Gastroesophageal sphincter (tissue), 4 donors: Measurements from ENCODE around the gene KCNH2. TPM values are rescaled to one million over a fixed set of nuclear protein-coding genes. Genes with fewer than 3 reads are reported as not detected.

Source experiments
- ATAC-seq: fragments of 150-250 bp; one replicate; pipeline ENCODE4 v1.9.1; 2016; ENCODE audit warnings: mild to moderate bottlenecking, moderate library complexity
- H3K27ac ChIP-seq, 4 donors: fragments of 200-600 bp; sonication (generic) in 3 of 4; 1 replicate in 3 of 4; 2 replicates in 1 of 4; pipeline ENCODE4 v1.5.1; 2016 to 2019
- H3K27me3 ChIP-seq: fragments of 200-600 bp; sonication (generic); one replicate; pipeline ENCODE4 v1.5.1; 2019
- H3K36me3 ChIP-seq, 2 donors: fragments of 200-600 bp; sonication (generic); one replicate each; pipeline ENCODE4 v1.5.1; 2019; ENCODE audit warnings: control low read depth in 1 of 2
- H3K4me1 ChIP-seq, 3 donors: fragments of 200-600 bp; sonication (generic); 1 replicate in 2 of 3; 2 replicates in 1 of 3; pipeline ENCODE4 v1.5.1; 2016 to 2019; ENCODE audit warnings: control low read depth in 2 of 3
- H3K4me3 ChIP-seq, 2 donors: fragments of 200-600 bp; sonication (generic); one replicate each; pipeline ENCODE4 v1.5.1; 2019; ENCODE audit warnings: mild to moderate bottlenecking in 1 of 2, moderate library complexity in 1 of 2
- H3K9me3 ChIP-seq, 3 donors: fragments of 200-600 bp; sonication (generic); one replicate each; pipeline ENCODE4 v1.5.1; 2017 to 2019; ENCODE audit warnings: control low read depth in 2 of 3
- CTCF ChIP-seq, 4 experiments: fragments of 200-600 bp in 2 of 4; fragments of 450-650 bp in 2 of 4; sonication (generic) in 1 of 4; IDR thresholded peaks; one replicate each; pipeline ENCODE4 v1.5.1; 2017 to 2019; ENCODE audit warnings: antibody characterized with exemption in 4 of 4, mild to moderate bottlenecking in 2 of 4, moderate library complexity in 2 of 4
- EP300 ChIP-seq: sonication (generic); formaldehyde crosslinking; IDR thresholded peaks from one replicate; pipeline ENCODE4 v1.6.1; 2017; ENCODE audit warnings: antibody characterized with exemption, mild to moderate bottlenecking
- POLR2A ChIP-seq, 2 donors: fragments of 450-650 bp; IDR thresholded peaks; one replicate each; pipeline ENCODE4 v1.6.1; 2017; ENCODE audit warnings: antibody characterized with exemption in 2 of 2, mild to moderate bottlenecking in 2 of 2, moderate library complexity in 1 of 2
- POLR2AphosphoS5 ChIP-seq: sonication (generic); formaldehyde crosslinking; IDR thresholded peaks from one replicate; pipeline ENCODE4 v1.6.1; 2017; ENCODE audit warnings: antibody characterized with exemption
- WGBS, 2 donors: methylation state at CpG; one replicate each; pipeline ENCODE4 v1.1.5; 2018; ENCODE audit warnings: low coverage in 1 of 2; 5-methylcytosine and 5-hydroxymethylcytosine counted together
- total RNA-seq, 4 donors: library from RNA; depleted of rRNA; stranded (reverse); fragments of >200 nt; gene quantifications; one replicate each; pipeline ENCODE4 v1.1.0, GENCODE V29; 2016

The KCNH2 gene
- total RNA-seq, 4 donors from 2014 or later = 26.6 to 63.8 (median 36.3) TPM

GRCh38 chr7:151017953-151018420 lies 39.9 kb upstream of the KCNH2 start:
- Histone ChIP-seq H3K27me3 (peaks cover 88% of the 10 kb centered on the region), H3K9me3 (no peaks in the 10 kb centered on the region), H3K4me3 (peak overlapping the region in 1 of 2 donors; percentile 38), H3K27ac (no peak overlapping the region), H3K4me1 (peaks cover 0 to 36% (median 28%) of the 10 kb centered on the region in 3 donors), H3K36me3 (no peaks in the 10 kb centered on the region)
- TF ChIP-seq POLR2AphosphoS5 (no peak), CTCF (IDR thresholded peaks at IDR 0.05) (peak in 3 of 4 experiments; percentile 76 to 92 (median 81)), POLR2A (IDR thresholded peaks at IDR 0.05) (no peak), EP300 (no peak)
- WGBS, 2 donors = 3 to 20% methylated on average over 1 to 17 of the region's 34 CpGs
- peak; percentile 72 for ATAC-seq

- no peak for ATAC-seq
- no peak overlapping the region for H3K27ac ChIP-seq
- H3K4me1 ChIP-seq = peaks cover 0 to 40% (median 30%) of the 10 kb centered on the region in 3 donors
- no peak overlapping the region for H3K4me3 ChIP-seq
- TF ChIP-seq POLR2A (IDR thresholded peaks at IDR 0.05) = no peak
- no peak for TF ChIP-seq EP300
- no peak for TF ChIP-seq CTCF (IDR thresholded peaks at IDR 0.05)
- TF ChIP-seq POLR2AphosphoS5 = no peak
- no CpG with 5 or more reads among the region's 13 CpGs for WGBS, 2 donors
- H3K27me3 ChIP-seq = peaks cover 93% of the 10 kb centered on the region
- H3K36me3 ChIP-seq = no peaks in the 10 kb centered on the region
- H3K9me3 ChIP-seq = no peaks in the 10 kb centered on the region
Measured at GRCh38 chr7:151017370-151017952, 39.3 kb upstream of the KCNH2 start.

- 90% methylated on average over 2 of the region's 15 CpGs; no CpG with 5 or more reads in 1 of the 2 donors for WGBS, 2 donors
- Histone ChIP-seq H3K9me3 (no peaks in the 10 kb centered on the region), H3K4me3 (no peak overlapping the region), H3K4me1 (peaks cover 0 to 40% (median 30%) of the 10 kb centered on the region in 3 donors), H3K27ac (no peak overlapping the region), H3K27me3 (peaks cover 98% of the 10 kb centered on the region), H3K36me3 (no peaks in the 10 kb centered on the region)
- no peak for TF ChIP-seq POLR2A (IDR thresholded peaks at IDR 0.05)
- TF ChIP-seq POLR2AphosphoS5 = no peak
- TF ChIP-seq CTCF (IDR thresholded peaks at IDR 0.05) = no peak
- TF ChIP-seq EP300 = no peak
- no peak for ATAC-seq
Measured at GRCh38 chr7:151016942-151017341, 38.8 kb upstream of the KCNH2 start.

- Histone ChIP-seq H3K4me3 (no peak overlapping the region), H3K4me1 (peaks cover 0 to 40% (median 30%) of the 10 kb centered on the region in 3 donors), H3K27ac (no peak overlapping the region), H3K36me3 (no peaks in the 10 kb centered on the region), H3K9me3 (no peaks in the 10 kb centered on the region), H3K27me3 (peaks cover 100% of the 10 kb centered on the region)
- ATAC-seq = no peak
- TF ChIP-seq POLR2A (IDR thresholded peaks at IDR 0.05) = no peak
- no peak for TF ChIP-seq EP300
- no peak for TF ChIP-seq CTCF (IDR thresholded peaks at IDR 0.05)
- TF ChIP-seq POLR2AphosphoS5 = no peak
- 85% methylated on average over 4 of the region's 8 CpGs; no CpG with 5 or more reads in 1 of the 2 donors for WGBS, 2 donors
Measured at GRCh38 chr7:151016505-151016904, 38.4 kb upstream of the KCNH2 start.

- peaks cover 100% of the 10 kb centered on the region for H3K27me3 ChIP-seq
- no peak for ATAC-seq
- H3K9me3 ChIP-seq = no peaks in the 10 kb centered on the region
- WGBS, 2 donors = no CpG with 5 or more reads among the region's 5 CpGs
- H3K27ac ChIP-seq = no peak overlapping the region
- peaks cover 0 to 40% (median 30%) of the 10 kb centered on the region in 3 donors for H3K4me1 ChIP-seq
- no peak for TF ChIP-seq POLR2A (IDR thresholded peaks at IDR 0.05)
- no peak for TF ChIP-seq POLR2AphosphoS5
- no peak for TF ChIP-seq EP300
- TF ChIP-seq CTCF (IDR thresholded peaks at IDR 0.05) = no peak
- H3K4me3 ChIP-seq = no peak overlapping the region
- no peaks in the 10 kb centered on the region for H3K36me3 ChIP-seq
Measured at GRCh38 chr7:151015967-151016366, 37.8 kb upstream of the KCNH2 start.
